Liver (tissue), 3 donors: ENCODE measurements around the gene PHF24.

Experiments used
- CTCF ChIP-seq: fragments of 150-350 bp; IDR thresholded peaks from 2 replicates; pipeline ENCODE4 v1.5.1; 2017; ENCODE audit warnings: improper control_type of control experiment, low read depth, low read length; ENCODE audit not compliant: missing input control
- GABPA ChIP-seq, 2 donors: IDR thresholded peaks in 1 of 2; conservative IDR thresholded peaks in 1 of 2; 2 replicates each; pipeline ENCODE4 v1.6.1; 2016; ENCODE audit warnings: antibody characterized with exemption in 2 of 2, mild to moderate bottlenecking in 1 of 2, moderate library complexity in 1 of 2
- HNF4A ChIP-seq, 2 donors: conservative IDR thresholded peaks; 2 replicates each; pipeline ENCODE4 v1.6.1; 2016; ENCODE audit warnings: antibody characterized with exemption in 2 of 2, mild to moderate bottlenecking in 2 of 2
- JUND ChIP-seq, 2 donors: IDR thresholded peaks; 2 replicates each; pipeline ENCODE4 v1.6.1; 2016; ENCODE audit warnings: antibody characterized with exemption in 2 of 2
- MAX ChIP-seq: IDR thresholded peaks from 2 replicates; pipeline ENCODE4 v1.6.1; 2016; ENCODE audit warnings: antibody characterized with exemption
- NR2F2 ChIP-seq: IDR thresholded peaks from 2 replicates; pipeline ENCODE4 v1.6.1; 2016; ENCODE audit warnings: antibody characterized with exemption
- RAD21 ChIP-seq, 2 donors: IDR thresholded peaks; 2 replicates each; pipeline ENCODE4 v1.6.1; 2016; ENCODE audit warnings: antibody characterized with exemption in 2 of 2, mild to moderate bottlenecking in 2 of 2
- RXRA ChIP-seq, 2 donors: IDR thresholded peaks; 2 replicates each; pipeline ENCODE4 v1.6.1; 2017 to 2018; ENCODE audit warnings: antibody characterized with exemption in 2 of 2, mild to moderate bottlenecking in 1 of 2
- SP1 ChIP-seq: IDR thresholded peaks from 2 replicates; pipeline ENCODE4 v1.6.1; 2018; ENCODE audit warnings: antibody characterized with exemption, mild to moderate bottlenecking
- TAF1 ChIP-seq: conservative IDR thresholded peaks from 2 replicates; pipeline ENCODE4 v1.6.1; 2016; ENCODE audit warnings: antibody characterized with exemption, mild to moderate bottlenecking
- YY1 ChIP-seq: IDR thresholded peaks from 2 replicates; pipeline ENCODE4 v1.6.1; 2016; ENCODE audit warnings: antibody characterized with exemption, mild to moderate bottlenecking
- ZBTB33 ChIP-seq: IDR thresholded peaks from 2 replicates; pipeline ENCODE4 v1.6.1; 2016; ENCODE audit warnings: antibody characterized with exemption
- TF ChIP-seq, protein P1 (sequence below): IDR thresholded peaks from 2 replicates; pipeline ENCODE4 v1.6.1; 2016; ENCODE audit warnings: antibody characterized with exemption, mild to moderate bottlenecking
- donor health status: healthy.
- donor health status: healthy.

GRCh38 chr9:35029852-35030251 lies 71.8 kb downstream of the PHF24 start:
- TF ChIP-seq RAD21 (IDR thresholded peaks at IDR 0.05) = peak in 1 of 2 donors; percentile 7
- TF ChIP-seq MAX = peak; percentile 85
- peak; percentile 23 for TF ChIP-seq SP1
- peak in 1 of 2 donors; percentile 66 for TF ChIP-seq GABPA (IDR thresholded peaks at IDR 0.05 in 1 of 2, conservative IDR thresholded peaks at IDR 0.05 in 1 of 2)
- TF ChIP-seq, protein P1, sequence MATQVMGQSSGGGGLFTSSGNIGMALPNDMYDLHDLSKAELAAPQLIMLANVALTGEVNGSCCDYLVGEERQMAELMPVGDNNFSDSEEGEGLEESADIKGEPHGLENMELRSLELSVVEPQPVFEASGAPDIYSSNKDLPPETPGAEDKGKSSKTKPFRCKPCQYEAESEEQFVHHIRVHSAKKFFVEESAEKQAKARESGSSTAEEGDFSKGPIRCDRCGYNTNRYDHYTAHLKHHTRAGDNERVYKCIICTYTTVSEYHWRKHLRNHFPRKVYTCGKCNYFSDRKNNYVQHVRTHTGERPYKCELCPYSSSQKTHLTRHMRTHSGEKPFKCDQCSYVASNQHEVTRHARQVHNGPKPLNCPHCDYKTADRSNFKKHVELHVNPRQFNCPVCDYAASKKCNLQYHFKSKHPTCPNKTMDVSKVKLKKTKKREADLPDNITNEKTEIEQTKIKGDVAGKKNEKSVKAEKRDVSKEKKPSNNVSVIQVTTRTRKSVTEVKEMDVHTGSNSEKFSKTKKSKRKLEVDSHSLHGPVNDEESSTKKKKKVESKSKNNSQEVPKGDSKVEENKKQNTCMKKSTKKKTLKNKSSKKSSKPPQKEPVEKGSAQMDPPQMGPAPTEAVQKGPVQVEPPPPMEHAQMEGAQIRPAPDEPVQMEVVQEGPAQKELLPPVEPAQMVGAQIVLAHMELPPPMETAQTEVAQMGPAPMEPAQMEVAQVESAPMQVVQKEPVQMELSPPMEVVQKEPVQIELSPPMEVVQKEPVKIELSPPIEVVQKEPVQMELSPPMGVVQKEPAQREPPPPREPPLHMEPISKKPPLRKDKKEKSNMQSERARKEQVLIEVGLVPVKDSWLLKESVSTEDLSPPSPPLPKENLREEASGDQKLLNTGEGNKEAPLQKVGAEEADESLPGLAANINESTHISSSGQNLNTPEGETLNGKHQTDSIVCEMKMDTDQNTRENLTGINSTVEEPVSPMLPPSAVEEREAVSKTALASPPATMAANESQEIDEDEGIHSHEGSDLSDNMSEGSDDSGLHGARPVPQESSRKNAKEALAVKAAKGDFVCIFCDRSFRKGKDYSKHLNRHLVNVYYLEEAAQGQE = no peak
- TF ChIP-seq CTCF = no peak
- TF ChIP-seq JUND (IDR thresholded peaks at IDR 0.05) = no peak
- TF ChIP-seq HNF4A (conservative IDR thresholded peaks at IDR 0.05) = peak; percentile 51 to 63
- peak in 1 of 2 donors; percentile 62 for TF ChIP-seq RXRA (IDR thresholded peaks at IDR 0.05)
- TF ChIP-seq TAF1 = no peak
- TF ChIP-seq ZBTB33 = peak; percentile 30
- TF ChIP-seq NR2F2 = no peak
- TF ChIP-seq YY1 = peak; percentile 73
